IMR-90 (cell line): ENCODE results near the gene RHBDL3.

Experiments
- CHD1 ChIP-seq: IDR thresholded peaks from 2 replicates; pipeline ENCODE4 v1.6.1; 2012; ENCODE audit warnings: low read depth, low read length, improper control_type of control experiment
- CTCF ChIP-seq: conservative IDR thresholded peaks from 2 replicates; pipeline ENCODE4 v1.5.1; 2012; ENCODE audit warnings: mild to moderate bottlenecking, low read depth, low read length, improper control_type of control experiment
- POLR2A ChIP-seq: IDR thresholded peaks from 2 replicates; pipeline ENCODE4 v1.6.1; 2012; ENCODE audit warnings: mild to moderate bottlenecking, low read depth, low read length
- TF ChIP-seq, protein P1 (sequence below): fragments of 150-350 bp; IDR thresholded peaks from 2 replicates; pipeline ENCODE4 v1.6.1; 2017; ENCODE audit warnings: mild to moderate bottlenecking, antibody characterized with exemption, low read length, low read depth

- TF ChIP-seq POLR2A = no peak
- no peak for TF ChIP-seq CTCF
- no peak for TF ChIP-seq CHD1
- TF ChIP-seq, protein P1, sequence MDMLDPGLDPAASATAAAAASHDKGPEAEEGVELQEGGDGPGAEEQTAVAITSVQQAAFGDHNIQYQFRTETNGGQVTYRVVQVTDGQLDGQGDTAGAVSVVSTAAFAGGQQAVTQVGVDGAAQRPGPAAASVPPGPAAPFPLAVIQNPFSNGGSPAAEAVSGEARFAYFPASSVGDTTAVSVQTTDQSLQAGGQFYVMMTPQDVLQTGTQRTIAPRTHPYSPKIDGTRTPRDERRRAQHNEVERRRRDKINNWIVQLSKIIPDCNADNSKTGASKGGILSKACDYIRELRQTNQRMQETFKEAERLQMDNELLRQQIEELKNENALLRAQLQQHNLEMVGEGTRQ = no peak
Measured at GRCh38 chr17:32227910-32228309, 37.7 kb upstream of the RHBDL3 start.
